ENCODE measurements around the gene HOXB4. TPM values are rescaled to one million over a fixed set of nuclear protein-coding genes. Genes with fewer than 3 reads are reported as not detected.
A peak's percentile ranks its signal among the peaks of the same experiment; 100 is the strongest.

HOXB4 gene
- polyA plus RNA-seq, 1 of the 3 experiments (the other 2 are of a cell fraction), result 0.03 TPM

GRCh38 chr17:48605409-48605919 is 27.3 kb upstream of the HOXB4 start:
- Histone ChIP-seq H3K27me3 (ENCODE audit: insufficient read depth) (peaks cover 100% of the 10 kb centered on the region), H3K79me2 (ENCODE audit: insufficient read depth) (no peaks in the 10 kb centered on the region), H3K9me2 (no peaks in the 10 kb centered on the region), H4K20me1 (ENCODE audit: insufficient read depth) (peaks cover 7% of the 10 kb centered on the region; the same call in 1 of the 2 replicates), H3F3A (replicated peaks; ENCODE audit: insufficient read depth) (no peaks in the 10 kb centered on the region), H2AFZ (ENCODE audit: low read depth) (no peak overlapping the region), H3K9me3 (no peaks in the 10 kb centered on the region), H3K4me3 (ENCODE audit: low read depth in 2 of 2, low read length in 1 of 2) (no peak overlapping the region), H3K9ac (no peak overlapping the region), H3K4me2 (no peak overlapping the region), H3K4me1 (ENCODE audit: control insufficient read depth in 1 of 2, insufficient read depth in 2 of 2, low read depth in 1 of 2, low read length in 1 of 2) (no peaks in the 10 kb centered on the region; a peak in 1 of 4 replicates), H3K27ac (ENCODE audit: low read depth in 2 of 2, low read length in 1 of 2) (no peak overlapping the region), H3K36me3 (replicated peaks in 1 of 2; ENCODE audit: control insufficient read depth in 1 of 2, insufficient read depth in 2 of 2, low read length in 1 of 2) (no peaks in the 10 kb centered on the region)
- ChIA-PET POLR2A (no interaction called here), CTCF (interaction anchor here (1.3 to 1.8 kb wide), 5 partner anchors 9 to 298 kb away, joined by 3 to 14 read pairs (median 6); partner anchors contain the start of gene HOXB5)
- no peak for DNase-seq
- TF ChIP-seq, protein P1, sequence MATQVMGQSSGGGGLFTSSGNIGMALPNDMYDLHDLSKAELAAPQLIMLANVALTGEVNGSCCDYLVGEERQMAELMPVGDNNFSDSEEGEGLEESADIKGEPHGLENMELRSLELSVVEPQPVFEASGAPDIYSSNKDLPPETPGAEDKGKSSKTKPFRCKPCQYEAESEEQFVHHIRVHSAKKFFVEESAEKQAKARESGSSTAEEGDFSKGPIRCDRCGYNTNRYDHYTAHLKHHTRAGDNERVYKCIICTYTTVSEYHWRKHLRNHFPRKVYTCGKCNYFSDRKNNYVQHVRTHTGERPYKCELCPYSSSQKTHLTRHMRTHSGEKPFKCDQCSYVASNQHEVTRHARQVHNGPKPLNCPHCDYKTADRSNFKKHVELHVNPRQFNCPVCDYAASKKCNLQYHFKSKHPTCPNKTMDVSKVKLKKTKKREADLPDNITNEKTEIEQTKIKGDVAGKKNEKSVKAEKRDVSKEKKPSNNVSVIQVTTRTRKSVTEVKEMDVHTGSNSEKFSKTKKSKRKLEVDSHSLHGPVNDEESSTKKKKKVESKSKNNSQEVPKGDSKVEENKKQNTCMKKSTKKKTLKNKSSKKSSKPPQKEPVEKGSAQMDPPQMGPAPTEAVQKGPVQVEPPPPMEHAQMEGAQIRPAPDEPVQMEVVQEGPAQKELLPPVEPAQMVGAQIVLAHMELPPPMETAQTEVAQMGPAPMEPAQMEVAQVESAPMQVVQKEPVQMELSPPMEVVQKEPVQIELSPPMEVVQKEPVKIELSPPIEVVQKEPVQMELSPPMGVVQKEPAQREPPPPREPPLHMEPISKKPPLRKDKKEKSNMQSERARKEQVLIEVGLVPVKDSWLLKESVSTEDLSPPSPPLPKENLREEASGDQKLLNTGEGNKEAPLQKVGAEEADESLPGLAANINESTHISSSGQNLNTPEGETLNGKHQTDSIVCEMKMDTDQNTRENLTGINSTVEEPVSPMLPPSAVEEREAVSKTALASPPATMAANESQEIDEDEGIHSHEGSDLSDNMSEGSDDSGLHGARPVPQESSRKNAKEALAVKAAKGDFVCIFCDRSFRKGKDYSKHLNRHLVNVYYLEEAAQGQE (IDR thresholded peaks at IDR 0.05; ENCODE audit: low read depth, low read length), result no peak
- no peak for TF ChIP-seq ELF1 (IDR thresholded peaks at IDR 0.05)
- 24% methylated on average over 10 of the region's 10 CpGs for WGBS (ENCODE audit: low lambda C conversion rate)

DNA sequence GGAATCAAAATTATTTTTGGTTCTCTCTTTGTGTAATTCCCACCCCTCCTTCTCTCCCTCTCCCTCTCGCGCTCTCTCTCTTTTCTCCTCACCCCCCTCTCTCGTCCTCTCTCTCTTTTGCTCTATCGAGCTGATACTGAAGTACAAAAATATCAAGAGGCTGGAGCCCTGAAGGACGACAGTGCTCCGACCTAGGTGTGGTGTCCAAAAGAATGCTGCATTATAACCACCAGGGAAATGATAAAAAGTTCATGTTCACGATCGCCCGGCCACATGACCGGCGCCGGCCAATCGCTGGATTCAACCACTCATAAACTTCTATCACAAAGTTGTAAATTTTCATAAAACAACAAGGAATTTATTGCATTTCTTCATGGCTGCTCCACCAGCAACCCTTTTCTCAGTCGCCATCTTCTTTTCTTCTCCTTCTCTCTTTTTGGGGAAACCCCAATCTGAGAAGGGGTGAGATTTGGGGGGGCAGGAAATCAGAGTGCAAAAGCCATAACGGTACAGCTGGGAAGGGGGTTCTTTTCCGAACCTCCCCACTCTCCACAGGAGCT is 26.7 kb upstream of the HOXB4 start, which contains the start of gene HOXB6:
Gene HOXB6, minus strand, starts transcription at position 217 of the 560 bp plus-strand sequence. CDS start 6,836 bp downstream, outside the sequence.
- H3K27me3 ChIP-seq (ENCODE audit: insufficient read depth), result peaks cover 100% of the 10 kb centered on the region
- no peaks in the 10 kb centered on the region for H3K9me3 ChIP-seq
- no peak within 1 kb of the TSS for H3K9ac ChIP-seq
- TF ChIP-seq RFX5 (IDR thresholded peaks at IDR 0.05; ENCODE audit: low read length), result no peak
- no peak for TF ChIP-seq TCF12 (IDR thresholded peaks at IDR 0.05)
- no peak for TF ChIP-seq TEAD4 (IDR thresholded peaks at IDR 0.05; ENCODE audit: borderline replicate concordance, insufficient read depth)
- TF ChIP-seq TAF1 (IDR thresholded peaks at IDR 0.05; ENCODE audit: borderline replicate concordance, low read depth, low read length), result no peak
- TF ChIP-seq JUND (IDR thresholded peaks at IDR 0.05), result no peak
- peak; percentile 31; the same call in 1 of the 2 replicates for TF ChIP-seq USF1 (IDR thresholded peaks at IDR 0.05; ENCODE audit: borderline replicate concordance, low read depth)
- no peak for TF ChIP-seq CTCF (IDR thresholded peaks at IDR 0.05)
- TF ChIP-seq ELF1 (IDR thresholded peaks at IDR 0.05), result no peak
- no peak for TF ChIP-seq NFIC (IDR thresholded peaks at IDR 0.05; ENCODE audit: borderline replicate concordance)
- no peaks in the 10 kb centered on the region for H3F3A ChIP-seq (replicated peaks; ENCODE audit: insufficient read depth)
- no peaks in the 10 kb centered on the region; a peak in 1 of 4 replicates for H3K4me1 ChIP-seq (ENCODE audit: control insufficient read depth in 1 of 2, insufficient read depth in 2 of 2, low read depth in 1 of 2, low read length in 1 of 2)
- H3K36me3 ChIP-seq (replicated peaks in 1 of 2; ENCODE audit: control insufficient read depth in 1 of 2, insufficient read depth in 2 of 2, low read length in 1 of 2), result no peaks in the 10 kb centered on the region
- ChIA-PET CTCF (interaction anchor here (1.3 kb wide), 1 partner anchor 297 kb away, joined by 6 read pairs; no protein-coding TSS in a partner anchor), POLR2A (no interaction called here)
- no peaks in the 10 kb centered on the region for H3K9me2 ChIP-seq
- H3K27ac ChIP-seq (ENCODE audit: low read depth in 2 of 2, low read length in 1 of 2), result no peak within 1 kb of the TSS
- 4% methylated on average over 16 of the region's 16 CpGs for WGBS (ENCODE audit: low lambda C conversion rate)
- no peak within 1 kb of the TSS for H3K4me2 ChIP-seq
- no peaks in the 10 kb centered on the region for H3K79me2 ChIP-seq (ENCODE audit: insufficient read depth)
- no peak within 1 kb of the TSS for H3K4me3 ChIP-seq (ENCODE audit: low read depth in 2 of 2, low read length in 1 of 2)
- H2AFZ ChIP-seq (ENCODE audit: low read depth), result no peak within 1 kb of the TSS
- H4K20me1 ChIP-seq (ENCODE audit: insufficient read depth), result peaks cover 7% of the 10 kb centered on the region; the same call in 1 of the 2 replicates
- no peak for DNase-seq

Data from SK-N-SH (cell line).